HuH-7 (cell line): ENCODE results near the gene GABRA1.
A peak's percentile ranks its signal among the peaks of the same experiment; 100 is the strongest.

Experiments
- DNase-seq: peaks from one replicate; pipeline ENCODE4 v3.0.0; 2011; ENCODE audit warnings: low spot score

GABRA1 gene

DNA sequence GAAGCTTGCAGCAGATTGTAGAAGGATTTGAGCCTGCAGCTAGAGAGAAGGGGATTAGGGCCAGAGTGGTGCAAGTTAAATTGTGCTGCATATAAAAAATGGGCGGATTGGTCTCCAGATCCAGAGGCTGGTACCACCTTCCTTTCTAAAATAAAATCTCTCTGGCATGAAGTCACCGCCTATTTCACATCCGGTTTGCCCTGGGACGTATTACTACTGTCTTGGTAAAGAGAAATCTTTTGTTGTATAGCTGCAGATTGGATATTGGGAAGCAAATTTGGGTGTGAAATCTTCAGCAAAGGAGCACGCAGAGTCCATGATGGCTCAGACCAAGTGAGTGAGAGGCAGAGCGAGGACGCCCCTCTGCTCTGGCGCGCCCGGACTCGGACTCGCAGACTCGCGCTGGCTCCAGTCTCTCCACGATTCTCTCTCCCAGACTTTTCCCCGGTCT lies at the start of gene GABRA1:
Gene GABRA1 (plus strand): TSS at position 180 of the 451 bp plus-strand sequence. CDS start 2,691 bp downstream, outside the sequence.
- DNase-seq = no peak

DNA sequence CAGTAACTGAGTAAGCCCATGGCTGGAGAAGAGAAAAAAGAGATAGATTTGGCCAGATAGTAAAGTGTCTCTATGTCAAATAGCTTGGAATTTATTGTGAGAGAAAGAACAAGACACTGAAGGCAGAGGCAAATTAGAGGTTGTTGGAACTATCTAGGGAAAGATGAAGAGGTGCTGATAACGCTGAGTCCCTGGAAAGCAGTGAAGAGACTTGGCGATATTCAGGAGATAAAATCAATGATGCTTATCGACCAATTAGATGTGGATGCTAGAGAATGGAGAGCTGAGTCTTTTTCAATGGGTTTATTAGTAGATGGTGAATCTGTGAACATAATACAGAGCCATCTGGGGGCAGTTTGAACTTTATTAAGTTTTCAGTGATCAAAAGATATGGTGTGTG lies 48.6 kb upstream of the GABRA1 start:
- no peak for DNase-seq

DNA sequence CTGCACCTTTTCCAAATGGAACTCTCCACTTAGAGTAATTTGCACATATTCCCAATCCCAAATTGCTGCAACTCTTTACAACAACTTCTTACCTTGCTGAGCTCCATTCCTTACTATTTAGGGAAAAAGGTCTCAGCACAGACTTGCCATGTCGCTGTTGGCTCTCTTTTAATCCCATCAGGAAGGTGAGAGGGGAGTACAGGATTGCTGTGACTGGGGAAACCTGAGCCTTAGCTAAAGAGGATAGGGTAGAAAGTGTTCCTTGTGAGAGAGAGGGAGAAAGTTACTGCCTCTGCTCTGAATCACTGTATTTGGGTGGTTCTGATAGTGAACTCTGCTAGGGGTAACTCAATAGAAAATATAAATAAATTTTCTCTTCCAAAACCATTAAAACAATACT lies 43.7 kb upstream of the GABRA1 start:
- no peak for DNase-seq

- DNase-seq = no peak
These were observed 1.2 kb upstream of the GABRA1 start for GRCh38 chr5:161846746-161847145.

DNA sequence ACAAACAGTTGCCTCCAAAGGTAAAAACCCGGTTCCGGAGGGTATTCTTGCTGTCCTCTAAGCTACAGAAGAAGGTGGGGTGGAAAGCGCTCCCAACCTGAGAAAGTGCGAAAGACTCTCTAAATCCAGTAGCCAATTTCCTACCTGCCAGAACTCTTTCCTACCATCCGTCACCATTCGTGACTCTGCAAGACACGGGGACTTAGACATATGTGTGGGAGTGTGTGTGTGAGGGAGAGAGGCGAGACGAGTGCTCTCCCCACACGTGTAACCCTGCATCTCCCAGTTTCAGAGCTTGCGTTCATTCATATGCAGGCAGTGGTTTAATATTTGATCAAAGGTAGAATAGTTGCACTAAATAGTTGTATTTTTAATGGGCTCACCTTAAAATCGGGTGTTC lies 473 bp upstream of the GABRA1 start:
- no peak for DNase-seq

GRCh38 chr5:161850491-161850890 lies 2.6 kb downstream of the GABRA1 start:
- DNase-seq = no peak

- peak; percentile 10 for DNase-seq
These were observed 3.9 kb downstream of the GABRA1 start for GRCh38 chr5:161851691-161852299.

- DNase-seq = no peak
These were observed 9.4 kb downstream of the GABRA1 start for GRCh38 chr5:161857358-161857757.

GRCh38 chr5:161863259-161863658 lies 15.3 kb downstream of the GABRA1 start:
- no peak for DNase-seq

DNA sequence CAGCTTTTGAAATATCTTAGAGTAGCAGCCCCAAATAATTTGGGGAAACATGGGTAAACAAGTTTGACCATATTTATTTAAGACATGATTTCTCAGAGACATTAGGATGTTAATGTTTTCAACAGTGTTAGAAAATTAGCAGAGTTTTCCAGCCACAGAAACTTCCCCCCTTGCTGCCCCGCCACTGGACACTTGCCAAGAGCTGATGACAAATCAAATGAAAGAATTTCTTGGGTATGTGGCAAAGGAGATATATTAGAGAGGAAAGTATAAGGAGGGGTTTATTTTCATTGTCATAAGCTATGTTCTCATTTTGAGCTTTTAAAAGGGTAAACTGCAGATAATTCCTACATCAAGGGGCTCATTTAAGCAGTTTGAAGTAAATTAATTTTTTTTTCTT lies 15.9 kb downstream of the GABRA1 start:
- DNase-seq = no peak

DNA sequence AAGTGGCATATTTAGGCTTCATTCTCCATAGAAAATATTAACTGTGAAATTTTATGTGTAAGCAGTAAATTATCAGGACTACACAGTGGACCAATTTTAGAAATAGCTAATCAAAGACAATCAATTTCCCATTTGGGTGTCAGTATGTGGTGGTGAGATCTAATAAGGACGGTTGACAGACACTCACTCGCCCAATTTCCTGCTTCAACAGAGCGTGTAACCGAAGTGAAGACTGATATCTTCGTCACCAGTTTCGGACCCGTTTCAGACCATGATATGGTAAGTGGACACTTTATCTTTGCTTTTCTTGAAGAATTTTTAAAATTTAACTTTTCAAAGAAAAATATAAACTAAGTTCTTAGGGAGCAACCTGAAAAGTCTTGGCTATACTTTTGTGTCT lies 17.6 kb downstream of the GABRA1 start:
- DNase-seq = no peak

DNA sequence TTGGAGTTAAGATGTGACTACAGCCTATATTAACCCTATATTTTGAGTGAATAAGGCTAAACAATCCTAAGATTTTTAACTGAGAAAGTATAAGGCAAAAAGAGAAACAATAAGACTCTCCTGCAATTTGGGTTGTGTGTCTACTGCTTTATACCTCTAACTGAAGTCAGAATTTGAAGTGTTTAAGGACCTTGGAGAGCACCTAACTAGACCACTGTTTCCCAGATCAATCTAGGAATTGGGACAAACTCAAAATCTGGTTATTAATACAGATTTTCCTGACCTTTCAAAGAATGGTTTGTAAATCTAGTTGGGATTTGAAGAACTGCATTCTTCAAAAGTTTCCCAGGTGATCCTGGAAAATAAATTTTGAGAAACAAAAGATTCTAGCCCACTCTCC lies 42.1 kb downstream of the GABRA1 start:
- DNase-seq = no peak

DNA sequence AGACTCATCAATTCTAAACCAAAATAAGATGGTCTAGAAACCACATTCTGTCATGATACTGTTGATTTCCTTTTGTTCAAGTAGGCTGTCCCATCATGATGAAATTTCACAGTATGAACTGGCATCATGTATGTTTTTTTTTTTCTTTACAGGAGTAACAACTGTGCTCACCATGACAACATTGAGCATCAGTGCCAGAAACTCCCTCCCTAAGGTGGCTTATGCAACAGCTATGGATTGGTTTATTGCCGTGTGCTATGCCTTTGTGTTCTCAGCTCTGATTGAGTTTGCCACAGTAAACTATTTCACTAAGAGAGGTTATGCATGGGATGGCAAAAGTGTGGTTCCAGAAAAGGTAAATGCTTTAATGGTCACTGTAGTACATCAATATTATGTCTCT lies 47.6 kb downstream of the GABRA1 start:
- no peak for DNase-seq

- no peak for DNase-seq
These were observed 49.1 kb downstream of the GABRA1 start for GRCh38 chr5:161897033-161897432.

DNA sequence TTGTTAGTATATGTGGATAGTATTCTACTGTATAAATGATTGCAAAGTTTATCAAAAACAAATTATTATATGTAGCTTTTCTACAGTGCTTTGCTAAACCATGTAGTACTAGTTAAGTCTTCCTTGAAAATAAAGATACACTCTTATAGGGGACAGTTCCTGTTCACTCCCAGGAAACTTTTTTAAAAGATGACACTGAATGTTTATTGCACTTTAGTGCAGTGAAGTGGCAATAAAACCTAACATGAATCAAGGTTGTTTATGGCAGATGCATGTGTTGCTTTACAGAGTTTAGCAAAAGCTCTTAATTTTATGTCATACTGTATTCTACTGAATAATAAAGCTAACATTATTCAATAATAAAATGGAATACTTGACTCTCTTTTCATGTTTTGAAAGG lies 51.7 kb downstream of the GABRA1 start:
- DNase-seq = no peak

GRCh38 chr5:161900981-161901380 lies 53.1 kb downstream of the GABRA1 start:
- DNase-seq = no peak

- DNase-seq = no peak
These were observed 73.9 kb downstream of the GABRA1 start for GRCh38 chr5:161921781-161922180.

DNA sequence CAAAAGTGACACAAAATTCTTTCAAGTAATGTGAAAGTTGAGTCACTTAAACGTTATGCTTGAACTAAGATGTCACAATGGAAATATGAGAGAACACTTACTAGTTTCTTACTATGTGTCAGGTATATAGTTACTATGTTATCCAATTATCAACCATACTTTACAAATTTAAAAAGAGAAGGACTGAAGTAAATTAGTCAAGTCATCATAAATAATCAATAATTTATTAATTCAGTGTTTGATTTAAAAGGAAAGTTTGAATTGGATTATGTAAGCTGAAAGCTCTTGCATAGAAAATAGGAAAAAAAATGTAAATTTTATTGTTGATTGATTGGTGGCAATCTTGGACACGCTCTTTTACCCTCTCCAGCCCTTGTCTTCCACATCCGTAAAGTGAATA lies 76.3 kb downstream of the GABRA1 start:
- DNase-seq = no peak

GRCh38 chr5:161925960-161926359 lies 78.0 kb downstream of the GABRA1 start:
- no peak for DNase-seq

DNA sequence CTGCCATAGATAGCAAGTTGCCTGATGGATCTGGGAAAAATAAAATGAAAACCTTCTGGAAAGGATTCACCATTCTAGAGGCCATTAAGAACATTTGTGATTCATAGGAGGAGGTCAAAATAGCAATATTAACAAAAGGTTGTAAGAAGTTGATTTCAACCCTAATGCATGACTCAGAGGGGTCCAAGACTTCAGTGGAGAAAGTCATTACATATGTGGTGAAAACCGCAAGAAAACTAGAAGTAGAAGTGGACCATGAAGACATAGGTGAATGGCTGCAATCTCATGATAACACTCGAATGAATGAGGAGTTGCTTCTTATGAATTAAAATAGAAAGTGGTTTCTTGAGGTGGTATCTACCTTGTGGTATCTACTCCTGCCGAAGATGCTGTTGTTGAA lies 86.6 kb downstream of the GABRA1 start:
- DNase-seq = no peak

DNA sequence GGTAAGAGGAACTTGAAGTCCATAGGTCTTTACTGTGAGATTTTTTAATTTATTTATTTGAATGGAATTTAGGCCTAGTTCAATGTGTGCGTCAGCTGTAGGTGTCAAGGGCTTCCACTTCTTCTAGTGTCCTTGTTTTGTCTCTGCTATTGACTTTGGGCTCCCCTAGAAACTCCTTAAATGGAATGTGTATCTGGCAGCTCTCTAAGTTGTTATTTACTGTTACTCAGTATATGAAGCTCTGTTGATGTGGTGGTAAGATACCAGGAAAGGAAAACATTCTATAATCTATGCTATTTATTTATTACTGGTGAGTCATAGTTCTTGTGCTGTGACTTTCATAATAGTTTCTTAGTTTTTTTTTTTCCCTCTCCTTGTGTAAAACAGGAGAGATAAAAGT lies 97.1 kb downstream of the GABRA1 start:
- DNase-seq = no peak

GRCh38 chr5:161946911-161947310 lies 99.0 kb downstream of the GABRA1 start:
- DNase-seq = no peak
